WTC11 (cell line): ENCODE measurements around the gene COL5A3. TPM values are rescaled to one million over a fixed set of nuclear protein-coding genes. Genes with fewer than 3 reads are reported as not detected.
A peak's percentile ranks its signal among the peaks of the same experiment; 100 is the strongest.

Experiments used
- ATAC-seq: fragments of 200-7000 bp; cut with Tn5 transposase; 2 replicates; pipeline ENCODE4 v1.10.0; 2021; ENCODE audit warnings: mild to moderate bottlenecking, moderate library complexity
- CTCF ChIA-PET: fragments of 300-600 bp; sonication (Branson Sonifier 250); formaldehyde crosslinking; loops from one replicate; lab custom pipeline; 2021; ENCODE audit warnings: antibody characterized with exemption; lab: Charles Lee
- POLR2A ChIA-PET: fragments of 350-600 bp; sonication (Branson Sonifier 250); formaldehyde crosslinking; loops from one replicate; lab custom pipeline; 2021; ENCODE audit warnings: antibody characterized with exemption; lab: Charles Lee
- DNase-seq: peaks from one replicate; pipeline ENCODE4 v3.0.0; 2021; ENCODE audit warnings: low spot score
- H3K27ac Mint-ChIP-seq: 2 replicates; pipeline ENCODE4 v1.8.0; 2021; ENCODE audit warnings: mixed read lengths
- H3K27me3 Mint-ChIP-seq: 2 replicates; pipeline ENCODE4 v1.8.0; 2021; ENCODE audit warnings: low read depth, mild to moderate bottlenecking, moderate library complexity, mixed read lengths
- H3K36me3 Mint-ChIP-seq: 2 replicates; pipeline ENCODE4 v1.8.0; 2021; ENCODE audit warnings: mixed read lengths
- H3K4me1 Mint-ChIP-seq: 2 replicates; pipeline ENCODE4 v1.8.0; 2022; ENCODE audit warnings: mixed read lengths
- H3K4me3 Mint-ChIP-seq: 2 replicates; pipeline ENCODE4 v1.8.0; 2021; ENCODE audit warnings: mild to moderate bottlenecking, moderate library complexity, mixed read lengths
- H3K9me3 Mint-ChIP-seq: 2 replicates; pipeline ENCODE4 v1.8.0; 2021; ENCODE audit warnings: mixed read lengths
- ATF1 ChIP-seq: sonication (generic); formaldehyde crosslinking; IDR thresholded peaks from 2 replicates; pipeline ENCODE4 v1.8.1; 2023; ENCODE audit warnings: mild to moderate bottlenecking, moderate library complexity, missing genetic modification reagents
- E2F1 ChIP-seq: sonication (generic); formaldehyde crosslinking; IDR thresholded peaks from 2 replicates; pipeline ENCODE4 v1.8.0; 2022; ENCODE audit warnings: mild to moderate bottlenecking, missing genetic modification reagents
- ELF4 ChIP-seq: sonication (generic); formaldehyde crosslinking; IDR thresholded peaks from 2 replicates; pipeline ENCODE4 v1.8.1; 2022; ENCODE audit warnings: low read depth, mild to moderate bottlenecking, moderate library complexity, missing genetic modification reagents
- EMX1 ChIP-seq: fragments of 250-450 bp; sonication (Bioruptor Pico); IDR thresholded peaks from 2 replicates; pipeline ENCODE4 v1.8.0; 2021; ENCODE audit warnings: mild to moderate bottlenecking
- GABPB1 ChIP-seq: sonication (generic); formaldehyde crosslinking; IDR thresholded peaks from 2 replicates; pipeline ENCODE4 v1.8.1; 2023; ENCODE audit warnings: mild to moderate bottlenecking, missing genetic modification reagents
- NFYB ChIP-seq: sonication (generic); formaldehyde crosslinking; conservative IDR thresholded peaks from 2 replicates; pipeline ENCODE4 v1.8.0; 2022; ENCODE audit warnings: low read depth, missing genetic modification reagents
- RELA ChIP-seq: sonication (generic); formaldehyde crosslinking; IDR thresholded peaks from 2 replicates; pipeline ENCODE4 v1.8.1; 2022; ENCODE audit warnings: missing genetic modification reagents, mild to moderate bottlenecking, borderline replicate concordance
- SOX15 ChIP-seq: fragments of 250-450 bp; sonication (Bioruptor Pico); IDR thresholded peaks from 2 replicates; pipeline ENCODE4 v1.9.0; 2021; ENCODE audit warnings: mild to moderate bottlenecking
- TEAD4 ChIP-seq: sonication (generic); formaldehyde crosslinking; IDR thresholded peaks from 2 replicates; pipeline ENCODE4 v1.8.0; 2022; ENCODE audit warnings: mild to moderate bottlenecking, missing genetic modification reagents
- TP53 ChIP-seq: sonication (generic); formaldehyde crosslinking; IDR thresholded peaks from 2 replicates; pipeline ENCODE4 v1.8.1; 2023; ENCODE audit warnings: mild to moderate bottlenecking, missing genetic modification reagents
- ZBTB43 ChIP-seq: sonication (generic); formaldehyde crosslinking; IDR thresholded peaks from 2 replicates; pipeline ENCODE4 v1.8.1; 2023; ENCODE audit warnings: mild to moderate bottlenecking, missing genetic modification reagents
- ZNF281 ChIP-seq: sonication (generic); formaldehyde crosslinking; IDR thresholded peaks from 2 replicates; pipeline ENCODE4 v1.8.0; 2023; ENCODE audit warnings: mild to moderate bottlenecking, missing genetic modification reagents
- total RNA-seq: library from RNA; stranded (reverse); gene quantifications from 3 replicates; pipeline ENCODE4 v1.2.3, GENCODE V29; 2021
- TF ChIP-seq, protein P1 (sequence below): sonication (generic); formaldehyde crosslinking; IDR thresholded peaks from 2 replicates; pipeline ENCODE4 v1.8.1; 2022; ENCODE audit warnings: missing genetic modification reagents, borderline replicate concordance
- TF ChIP-seq, protein P2 (sequence below): fragments of 250-450 bp; sonication (Bioruptor Pico); IDR thresholded peaks from 2 replicates; pipeline ENCODE4 v1.9.0; 2021; ENCODE audit warnings: moderate library complexity, mild to moderate bottlenecking, inconsistent platforms, borderline replicate concordance
- TF ChIP-seq, protein P3 (sequence below): fragments of 250-450 bp; sonication (Bioruptor Pico); IDR thresholded peaks from 2 replicates; pipeline ENCODE4 v1.8.0; 2021; ENCODE audit warnings: mild to moderate bottlenecking
- TF ChIP-seq, protein P4 (sequence below): sonication (generic); formaldehyde crosslinking; IDR thresholded peaks from 2 replicates; pipeline ENCODE4 v1.8.0; 2023; ENCODE audit warnings: missing genetic modification reagents

The COL5A3 gene
- total RNA-seq, 1 experiment from 2014 or later, result 0.81 TPM

DNA sequence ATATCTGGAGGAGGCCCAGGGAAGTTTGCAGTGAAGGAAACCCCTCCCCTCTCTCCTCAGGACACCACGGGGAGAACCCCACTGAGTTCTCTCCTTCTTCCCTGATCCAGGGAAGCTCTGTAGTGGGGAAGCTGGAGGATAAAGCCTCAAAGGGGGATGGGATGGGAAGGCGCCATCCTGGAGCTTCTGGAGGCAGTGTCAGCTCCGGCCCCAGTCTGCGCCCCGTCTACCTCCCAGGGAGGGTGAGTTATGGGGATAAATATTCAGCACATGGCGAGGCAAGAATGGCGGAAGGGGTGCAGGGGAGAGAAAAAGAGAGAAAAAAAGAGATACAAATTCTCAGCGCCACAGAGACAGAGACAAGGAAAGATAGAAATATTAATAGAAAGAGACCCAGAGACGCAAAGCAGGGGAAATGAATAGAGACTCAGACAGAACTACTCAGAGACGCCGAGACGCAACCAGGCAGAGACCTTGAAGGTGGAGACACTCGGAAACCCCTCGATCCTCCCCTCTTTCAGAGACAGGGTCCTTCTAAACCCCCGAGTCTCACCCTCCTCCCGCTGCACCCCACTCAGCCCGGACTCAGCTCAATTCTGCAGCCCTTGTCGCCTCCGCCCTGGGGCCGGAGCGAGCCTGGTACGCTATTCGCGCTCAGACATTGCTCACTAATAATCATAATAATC lies 97.6 kb downstream of the COL5A3 start:
- Mint-ChIP-seq H3K4me3 (no peak overlapping the region), H3K4me1 (peaks cover 12% of the 10 kb centered on the region), H3K9me3 (no peaks in the 10 kb centered on the region), H3K27me3 (peaks cover 5% of the 10 kb centered on the region; the same call in 1 of the 2 replicates), H3K36me3 (no peaks in the 10 kb centered on the region; the same call in 1 of the 2 replicates), H3K27ac (peak overlapping the region; percentile 9; the same call in 1 of the 2 replicates)
- CTCF ChIA-PET, result interaction anchor here (0.5 to 1.4 kb wide), 6 partner anchors 18 to 149 kb away, joined by 3 to 7 read pairs (median 3); no protein-coding TSS in a partner anchor
- no peak for ATAC-seq
- DNase-seq, result no peak
- POLR2A ChIA-PET, result interaction anchor here (0.6 to 0.9 kb wide), 2 partner anchors 11 to 1307 kb away, joined by 3 read pairs; no protein-coding TSS in a partner anchor
- no peak for TF ChIP-seq SOX15 (CRISPR knock-in tag)
- TF ChIP-seq ZBTB43 (CRISPR knock-in tag), result no peak
- TF ChIP-seq E2F1 (CRISPR knock-in tag), result no peak
- TF ChIP-seq RELA, result no peak
- TF ChIP-seq ATF1 (CRISPR knock-in tag), result no peak
- TF ChIP-seq, protein P1, sequence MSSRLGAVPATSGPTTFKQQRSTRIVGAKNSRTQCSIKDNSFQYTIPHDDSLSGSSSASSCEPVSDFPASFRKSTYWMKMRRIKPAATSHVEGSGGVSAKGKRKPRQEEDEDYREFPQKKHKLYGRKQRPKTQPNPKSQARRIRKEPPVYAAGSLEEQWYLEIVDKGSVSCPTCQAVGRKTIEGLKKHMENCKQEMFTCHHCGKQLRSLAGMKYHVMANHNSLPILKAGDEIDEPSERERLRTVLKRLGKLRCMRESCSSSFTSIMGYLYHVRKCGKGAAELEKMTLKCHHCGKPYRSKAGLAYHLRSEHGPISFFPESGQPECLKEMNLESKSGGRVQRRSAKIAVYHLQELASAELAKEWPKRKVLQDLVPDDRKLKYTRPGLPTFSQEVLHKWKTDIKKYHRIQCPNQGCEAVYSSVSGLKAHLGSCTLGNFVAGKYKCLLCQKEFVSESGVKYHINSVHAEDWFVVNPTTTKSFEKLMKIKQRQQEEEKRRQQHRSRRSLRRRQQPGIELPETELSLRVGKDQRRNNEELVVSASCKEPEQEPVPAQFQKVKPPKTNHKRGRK (CRISPR knock-in tag), result no peak
- TF ChIP-seq, protein P2, sequence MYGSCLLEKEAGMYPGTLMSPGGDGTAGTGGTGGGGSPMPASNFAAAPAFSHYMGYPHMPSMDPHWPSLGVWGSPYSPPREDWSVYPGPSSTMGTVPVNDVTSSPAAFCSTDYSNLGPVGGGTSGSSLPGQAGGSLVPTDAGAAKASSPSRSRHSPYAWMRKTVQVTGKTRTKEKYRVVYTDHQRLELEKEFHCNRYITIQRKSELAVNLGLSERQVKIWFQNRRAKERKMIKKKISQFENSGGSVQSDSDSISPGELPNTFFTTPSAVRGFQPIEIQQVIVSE (CRISPR knock-in tag), result no peak
- TF ChIP-seq TEAD4 (CRISPR knock-in tag), result no peak
- no peak for TF ChIP-seq GABPB1 (CRISPR knock-in tag)
- no peak for TF ChIP-seq TP53 (CRISPR knock-in tag)
- TF ChIP-seq ELF4 (CRISPR knock-in tag), result no peak
- TF ChIP-seq, protein P3, sequence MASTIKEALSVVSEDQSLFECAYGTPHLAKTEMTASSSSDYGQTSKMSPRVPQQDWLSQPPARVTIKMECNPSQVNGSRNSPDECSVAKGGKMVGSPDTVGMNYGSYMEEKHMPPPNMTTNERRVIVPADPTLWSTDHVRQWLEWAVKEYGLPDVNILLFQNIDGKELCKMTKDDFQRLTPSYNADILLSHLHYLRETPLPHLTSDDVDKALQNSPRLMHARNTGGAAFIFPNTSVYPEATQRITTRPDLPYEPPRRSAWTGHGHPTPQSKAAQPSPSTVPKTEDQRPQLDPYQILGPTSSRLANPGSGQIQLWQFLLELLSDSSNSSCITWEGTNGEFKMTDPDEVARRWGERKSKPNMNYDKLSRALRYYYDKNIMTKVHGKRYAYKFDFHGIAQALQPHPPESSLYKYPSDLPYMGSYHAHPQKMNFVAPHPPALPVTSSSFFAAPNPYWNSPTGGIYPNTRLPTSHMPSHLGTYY, result no peak
- no peak for TF ChIP-seq NFYB (CRISPR knock-in tag)
- no peak for TF ChIP-seq ZNF281 (CRISPR knock-in tag)
- no peak for TF ChIP-seq EMX1
- TF ChIP-seq, protein P4, sequence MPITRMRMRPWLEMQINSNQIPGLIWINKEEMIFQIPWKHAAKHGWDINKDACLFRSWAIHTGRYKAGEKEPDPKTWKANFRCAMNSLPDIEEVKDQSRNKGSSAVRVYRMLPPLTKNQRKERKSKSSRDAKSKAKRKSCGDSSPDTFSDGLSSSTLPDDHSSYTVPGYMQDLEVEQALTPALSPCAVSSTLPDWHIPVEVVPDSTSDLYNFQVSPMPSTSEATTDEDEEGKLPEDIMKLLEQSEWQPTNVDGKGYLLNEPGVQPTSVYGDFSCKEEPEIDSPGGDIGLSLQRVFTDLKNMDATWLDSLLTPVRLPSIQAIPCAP (CRISPR knock-in tag), result no peak
